GM18511 (cell line): Measurements from ENCODE around the gene DLGAP4.
"Not testable (repeated sequence)": the region's sequence is repeated elsewhere in the genome, so short reads cannot be mapped to it uniquely, and the experiment has no call there.

Experiments used
- ATAC-seq: cut with Tn5 transposase; IDR thresholded peaks from one replicate; pipeline ENCODE4 v1.9.1; 2021; ENCODE audit warnings: mild to moderate bottlenecking, moderate library complexity; ENCODE audit not compliant: unreplicated experiment

DLGAP4 gene

GRCh38 chr20:36547186-36548005 lies 241.3 kb downstream of the DLGAP4 start:
- ATAC-seq = no peak

- ATAC-seq = no peak
Measured at GRCh38 chr20:36548006-36548315, 241.8 kb downstream of the DLGAP4 start.

GRCh38 chr20:36548704-36549627 lies 242.8 kb downstream of the DLGAP4 start:
- ATAC-seq = no peak

GRCh38 chr20:36549628-36549941 lies 243.4 kb downstream of the DLGAP4 start:
- no peak for ATAC-seq

- ATAC-seq = no peak
Measured at GRCh38 chr20:36549942-36550789, 244.0 kb downstream of the DLGAP4 start.

GRCh38 chr20:36550790-36551299 lies 244.7 kb downstream of the DLGAP4 start:
- no peak for ATAC-seq

GRCh38 chr20:36555248-36555647 lies 249.1 kb downstream of the DLGAP4 start:
- ATAC-seq = no peak

GRCh38 chr20:36562724-36563123 lies 256.6 kb downstream of the DLGAP4 start:
- no peak for ATAC-seq

- ATAC-seq = no peak
Measured at GRCh38 chr20:36563374-36563773, 257.2 kb downstream of the DLGAP4 start.

GRCh38 chr20:36564078-36564725 lies 258.1 kb downstream of the DLGAP4 start:
- ATAC-seq = not testable (repeated sequence)

- not testable (repeated sequence) for ATAC-seq
Measured at GRCh38 chr20:36564726-36565121, 258.6 kb downstream of the DLGAP4 start.

GRCh38 chr20:36565520-36565919 lies 259.4 kb downstream of the DLGAP4 start:
- no peak for ATAC-seq

GRCh38 chr20:36569847-36570429 lies 263.8 kb downstream of the DLGAP4 start:
- no peak for ATAC-seq

- no peak for ATAC-seq
Measured at GRCh38 chr20:36571564-36572504, 265.7 kb downstream of the DLGAP4 start.

- ATAC-seq = no peak
Measured at GRCh38 chr20:36572701-36573102, 266.6 kb downstream of the DLGAP4 start.

GRCh38 chr20:36573103-36573797 lies 267.1 kb downstream of the DLGAP4 start, which contains the start of gene TGIF2:
TSS of gene TGIF2 (plus strand) at chr20:36573597. CDS start at chr20:36578775, 5,178 bp downstream.
- peak; percentile 61 for ATAC-seq

GRCh38 chr20:36573798-36574365 lies 267.7 kb downstream of the DLGAP4 start:
- peak; percentile 11 for ATAC-seq
